Brain microvascular endothelial cell (primary cell): Measurements from ENCODE around the gene TUBGCP5.
A peak's percentile ranks its signal among the peaks of the same experiment; 100 is the strongest.

Experiments used
- DNase-seq: peaks from one replicate; pipeline ENCODE4 v3.0.0-alpha.2; 2020
- H3K27ac ChIP-seq: fragments of 250-450 bp; sonication (Bioruptor Pico); 2 replicates; pipeline ENCODE4 v1.5.1; 2020; ENCODE audit warnings: mild to moderate bottlenecking, moderate library complexity
- H3K27me3 ChIP-seq: fragments of 250-450 bp; sonication (Bioruptor Pico); replicated peaks from 2 replicates; pipeline ENCODE4 v1.5.1; 2020; ENCODE audit warnings: mild to moderate bottlenecking
- H3K36me3 ChIP-seq: fragments of 250-450 bp; sonication (Bioruptor Pico); replicated peaks from 2 replicates; pipeline ENCODE4 v1.5.1; 2020; ENCODE audit warnings: mild to moderate bottlenecking
- H3K4me3 ChIP-seq: 2 replicates; pipeline ENCODE4 v1.5.1; 2011; ENCODE audit warnings: low read depth, mild to moderate bottlenecking, control low read depth, low read length, moderate library complexity
- in situ Hi-C: cut with HindIII; loops from 2 replicates; pipeline ENCODE4 v1.10.0; 2017; ENCODE audit warnings: low sequenced_read_pairs, low pct_ligation_motif_present
- TF ChIP-seq, protein P1 (sequence below): IDR thresholded peaks from 2 replicates; pipeline ENCODE4 v1.5.1; 2011; ENCODE audit warnings: low read depth, mild to moderate bottlenecking, moderate library complexity, low read length, control low read depth, inconsistent platforms; ENCODE audit errors: missing control alignments

TUBGCP5 gene

DNA sequence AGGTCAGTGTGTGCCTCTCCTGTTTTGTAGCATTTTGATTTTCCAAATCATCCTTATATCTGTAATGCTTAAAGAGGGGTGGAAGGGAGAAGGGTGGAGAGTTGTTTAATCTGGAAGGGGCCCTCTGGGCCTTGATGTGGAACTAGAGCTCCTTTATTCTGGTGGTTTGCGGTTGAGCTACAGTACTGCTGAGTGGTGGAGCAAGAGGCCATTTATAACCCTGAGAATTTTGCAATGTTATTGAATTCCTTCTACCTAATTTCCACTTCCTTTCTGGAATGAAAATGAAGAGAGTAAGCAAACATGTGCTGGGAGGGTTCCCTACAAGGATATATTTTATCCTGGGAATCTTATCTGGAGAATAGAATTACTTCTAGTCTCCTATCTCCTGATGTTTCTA is 35.3 kb upstream of the TUBGCP5 start:
- Histone ChIP-seq H3K27ac (no peak overlapping the region), H3K36me3 (no peaks in the 10 kb centered on the region), H3K4me3 (no peak overlapping the region), H3K27me3 (no peaks in the 10 kb centered on the region)
- no peak for DNase-seq
- TF ChIP-seq, protein P1, sequence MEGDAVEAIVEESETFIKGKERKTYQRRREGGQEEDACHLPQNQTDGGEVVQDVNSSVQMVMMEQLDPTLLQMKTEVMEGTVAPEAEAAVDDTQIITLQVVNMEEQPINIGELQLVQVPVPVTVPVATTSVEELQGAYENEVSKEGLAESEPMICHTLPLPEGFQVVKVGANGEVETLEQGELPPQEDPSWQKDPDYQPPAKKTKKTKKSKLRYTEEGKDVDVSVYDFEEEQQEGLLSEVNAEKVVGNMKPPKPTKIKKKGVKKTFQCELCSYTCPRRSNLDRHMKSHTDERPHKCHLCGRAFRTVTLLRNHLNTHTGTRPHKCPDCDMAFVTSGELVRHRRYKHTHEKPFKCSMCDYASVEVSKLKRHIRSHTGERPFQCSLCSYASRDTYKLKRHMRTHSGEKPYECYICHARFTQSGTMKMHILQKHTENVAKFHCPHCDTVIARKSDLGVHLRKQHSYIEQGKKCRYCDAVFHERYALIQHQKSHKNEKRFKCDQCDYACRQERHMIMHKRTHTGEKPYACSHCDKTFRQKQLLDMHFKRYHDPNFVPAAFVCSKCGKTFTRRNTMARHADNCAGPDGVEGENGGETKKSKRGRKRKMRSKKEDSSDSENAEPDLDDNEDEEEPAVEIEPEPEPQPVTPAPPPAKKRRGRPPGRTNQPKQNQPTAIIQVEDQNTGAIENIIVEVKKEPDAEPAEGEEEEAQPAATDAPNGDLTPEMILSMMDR: no peak
- in situ Hi-C loops: no loop called here

DNA sequence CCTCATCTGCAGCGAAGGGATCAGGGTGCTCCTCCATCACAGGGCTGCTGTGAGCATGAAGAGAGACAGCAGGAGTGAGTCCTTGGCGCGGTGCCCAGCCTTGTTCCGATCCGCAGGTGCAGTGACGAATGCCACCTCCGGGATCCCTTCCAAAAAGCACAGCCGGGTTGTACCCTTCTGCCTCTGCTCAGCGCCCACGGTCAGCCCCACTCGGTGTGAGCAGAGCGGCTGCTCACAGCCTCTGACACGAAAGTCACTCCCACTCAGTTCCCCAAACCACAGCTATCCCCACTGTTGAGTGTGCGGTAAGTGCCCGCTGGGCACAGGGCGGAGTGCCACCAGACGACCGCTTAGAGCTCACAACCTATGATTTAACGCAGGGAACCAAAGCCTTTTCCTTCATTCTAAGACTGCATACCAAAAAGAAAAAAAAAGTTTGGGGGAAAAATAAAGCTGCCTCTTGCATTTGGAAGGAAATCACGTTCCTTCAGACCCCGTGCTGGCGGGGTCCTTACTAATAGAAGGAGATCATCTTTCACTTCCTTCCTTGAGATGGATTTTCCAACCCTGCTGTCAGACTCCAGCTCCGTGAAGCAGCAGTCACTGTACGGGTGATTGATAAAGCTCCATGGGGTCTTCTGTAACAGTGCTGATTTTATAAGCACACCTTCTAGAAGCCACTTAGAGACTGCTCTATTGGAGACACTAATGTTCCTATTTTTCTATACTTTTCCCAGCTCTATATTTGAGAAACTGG is 34.7 kb upstream of the TUBGCP5 start:
- in situ Hi-C loops: no loop called here
- Histone ChIP-seq H3K4me3 (no peak overlapping the region), H3K27me3 (no peaks in the 10 kb centered on the region), H3K36me3 (no peaks in the 10 kb centered on the region), H3K27ac (no peak overlapping the region)
- DNase-seq: no peak
- TF ChIP-seq, protein P1: no peak

DNA sequence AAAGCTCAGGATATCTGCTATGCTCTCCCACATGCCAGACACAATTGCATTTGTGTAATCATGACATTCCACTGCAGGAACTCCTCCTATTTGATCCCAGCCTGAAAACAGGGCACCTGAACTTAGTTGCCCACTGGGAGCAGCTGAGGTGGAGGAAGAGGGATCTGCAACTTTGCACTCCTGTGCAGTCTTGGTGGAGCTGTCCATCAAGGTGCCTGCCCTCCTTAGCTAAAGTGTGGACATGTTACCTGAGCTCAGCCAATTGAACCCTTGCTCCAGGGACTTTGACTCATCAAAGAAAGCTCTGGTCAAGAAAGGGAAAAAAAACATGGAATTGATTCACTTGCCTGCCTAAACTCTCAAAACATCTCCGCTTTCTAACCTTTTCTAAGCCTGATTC is 33.3 kb upstream of the TUBGCP5 start:
- TF ChIP-seq, protein P1: no peak
- H3K27me3 ChIP-seq: no peaks in the 10 kb centered on the region
- no peak for DNase-seq
- in situ Hi-C loops: no loop called here
- H3K4me3 ChIP-seq: no peak overlapping the region
- H3K27ac ChIP-seq: no peak overlapping the region
- H3K36me3 ChIP-seq: no peaks in the 10 kb centered on the region

DNA sequence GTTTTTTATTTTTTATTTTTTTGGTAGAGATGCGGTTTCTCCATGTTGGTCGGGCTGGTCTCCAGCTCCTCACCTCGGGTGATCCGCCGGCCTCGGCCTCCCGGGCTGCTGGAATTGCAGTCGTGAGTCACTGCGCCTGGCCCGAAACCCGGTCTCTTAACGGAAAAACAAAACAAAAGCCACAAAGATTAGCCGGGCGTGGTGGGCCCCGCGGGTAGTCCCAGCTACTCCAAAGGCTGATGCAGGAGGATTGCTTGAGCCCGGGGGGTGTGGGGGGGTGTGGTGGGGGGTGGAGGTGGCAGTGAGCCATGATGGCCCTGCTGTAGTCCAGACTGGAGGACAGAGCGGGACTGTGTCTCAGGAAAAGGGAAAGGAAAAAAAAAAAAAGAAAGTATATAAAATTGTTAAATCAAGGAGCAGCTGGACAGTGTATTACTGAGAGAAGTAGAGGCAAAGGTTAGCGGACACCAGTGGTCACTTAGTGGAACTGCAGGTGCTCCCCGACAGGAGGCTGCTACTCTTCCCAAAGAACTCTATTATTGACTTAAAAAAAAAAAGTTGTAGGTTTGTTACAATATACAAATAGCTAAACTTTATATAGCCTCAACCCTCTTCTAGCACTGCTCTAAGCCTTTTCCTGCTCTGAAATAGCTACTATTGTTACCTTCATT is 30.3 kb upstream of the TUBGCP5 start:
- Histone ChIP-seq H3K27ac (no peak overlapping the region), H3K27me3 (no peaks in the 10 kb centered on the region), H3K4me3 (no peak overlapping the region), H3K36me3 (no peaks in the 10 kb centered on the region)
- in situ Hi-C loops: no loop called here
- DNase-seq: no peak
- TF ChIP-seq, protein P1: peak; percentile 10

DNA sequence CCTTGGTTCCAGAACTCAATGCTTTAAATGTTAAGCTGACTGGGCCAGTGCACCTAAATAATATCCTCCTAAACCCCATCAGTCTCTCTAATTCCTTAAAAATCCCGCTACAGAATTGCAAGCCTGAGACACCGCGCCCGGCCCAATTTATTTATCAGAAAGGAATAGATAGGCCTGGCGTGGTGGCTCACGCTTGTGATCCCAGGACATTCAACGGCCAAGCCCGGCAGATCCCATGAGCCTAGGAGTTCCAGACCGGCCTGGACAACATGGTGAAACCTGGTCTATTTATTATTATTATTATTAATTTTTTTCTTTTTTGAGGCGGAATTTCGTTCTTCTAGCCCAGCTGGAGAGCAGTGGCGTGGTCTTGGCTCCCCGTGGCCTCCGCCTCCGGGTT is 28.0 kb upstream of the TUBGCP5 start:
- H3K36me3 ChIP-seq: no peaks in the 10 kb centered on the region
- TF ChIP-seq, protein P1: no peak
- in situ Hi-C loops: no loop called here
- no peak overlapping the region for H3K4me3 ChIP-seq
- no peak overlapping the region for H3K27ac ChIP-seq
- DNase-seq: no peak
- H3K27me3 ChIP-seq: no peaks in the 10 kb centered on the region
